GOT3 (cell line): ENCODE data around the gene POLD3.

ENCODE experiments used
- DNase-seq: peaks from one replicate; lab custom pipeline; 2025; ENCODE audit warnings: mixed read lengths; lab: John Stamatoyannopoulos, UW

POLD3 gene

GRCh38 chr11:74592441-74593362 lies at the start of gene POLD3:
Gene POLD3 (plus strand): TSS chr11:74592582. CDS start chr11:74592659, 77 bp downstream.
- DNase-seq, result peak; percentile 2

- DNase-seq, result no peak
Measured at GRCh38 chr11:74543991-74544390, 48.4 kb upstream of the POLD3 start.

GRCh38 chr11:74546752-74547151 lies 45.6 kb upstream of the POLD3 start:
- DNase-seq, result no peak

GRCh38 chr11:74550991-74551753 lies 41.2 kb upstream of the POLD3 start:
- no peak for DNase-seq

GRCh38 chr11:74551754-74552145 lies 40.6 kb upstream of the POLD3 start:
- no peak for DNase-seq

- DNase-seq, result no peak
Measured at GRCh38 chr11:74557526-74557925, 34.9 kb upstream of the POLD3 start.

- no peak for DNase-seq
Measured at GRCh38 chr11:74559110-74559933, 33.1 kb upstream of the POLD3 start.

- no peak for DNase-seq
Measured at GRCh38 chr11:74559934-74560309, 32.5 kb upstream of the POLD3 start.

- no peak for DNase-seq
Measured at GRCh38 chr11:74566146-74566960, 26.0 kb upstream of the POLD3 start.

- no peak for DNase-seq
Measured at GRCh38 chr11:74568028-74568427, 24.4 kb upstream of the POLD3 start.

- DNase-seq, result no peak
Measured at GRCh38 chr11:74570266-74571061, 21.9 kb upstream of the POLD3 start.

GRCh38 chr11:74571062-74571399 lies 21.4 kb upstream of the POLD3 start:
- no peak for DNase-seq

- no peak for DNase-seq
Measured at GRCh38 chr11:74572349-74572748, 20.0 kb upstream of the POLD3 start.

GRCh38 chr11:74574563-74574962 lies 17.8 kb upstream of the POLD3 start:
- no peak for DNase-seq

GRCh38 chr11:74575999-74576398 lies 16.4 kb upstream of the POLD3 start:
- DNase-seq, result no peak

GRCh38 chr11:74577181-74577580 lies 15.2 kb upstream of the POLD3 start:
- DNase-seq, result no peak

- DNase-seq, result no peak
Measured at GRCh38 chr11:74577624-74578396, 14.6 kb upstream of the POLD3 start.

- no peak for DNase-seq
Measured at GRCh38 chr11:74579577-74580270, 12.7 kb upstream of the POLD3 start.

GRCh38 chr11:74581954-74582547 lies 10.3 kb upstream of the POLD3 start:
- DNase-seq, result no peak
